HepG2 (cell line): ENCODE results near the gene KIF26B. TPM values are rescaled to one million over a fixed set of nuclear protein-coding genes. Genes with fewer than 3 reads are reported as not detected.

Experiments
- ATAC-seq: fragments of 200-7000 bp; cut with Tn5 transposase; 3 replicates; pipeline ENCODE4 v1.9.1; 2020; ENCODE audit warnings: mild to moderate bottlenecking, moderate library complexity
- BruUV-seq: library from RNA; stranded (reverse); fragments of 400-500 nt; replicated peaks from 2 replicates; lab custom pipeline; 2021; lab: Mats Ljungman, UMichigan
- CTCF ChIA-PET: fragments of 300-600 bp; formaldehyde crosslinking; extraction: SDS; loops from one replicate; lab custom pipeline; 2021; ENCODE audit warnings: low total read pairs, inconsistent platforms, low intra/inter-chr PET ratio; lab: Yijun Ruan, JAX
- POLR2A ChIA-PET: fragments of 350-600 bp; sonication (Branson Sonifier 250); formaldehyde crosslinking; loops from one replicate; lab custom pipeline; 2020; ENCODE audit warnings: antibody characterized with exemption, inconsistent platforms; lab: Yijun Ruan, JAX
- DNase-seq: peaks from one replicate; pipeline ENCODE4 v3.0.0-alpha.2; 2015; ENCODE audit warnings: low spot score
- FAIRE-seq: peaks from 3 replicates; lab custom pipeline; 2011; peaks lifted over from hg19 to GRCh38; lab: Jason Lieb, UNC
- H2AFZ ChIP-seq: one replicate; pipeline ENCODE4 v1.6.1; 2011; ENCODE audit warnings: low read length, inconsistent platforms
- H3K27ac ChIP-seq: fragments of 300-600 bp; 3 replicates; pipeline ENCODE4 v1.8.0; 2011; ENCODE audit warnings: mixed run types, mild to moderate bottlenecking, mixed read lengths, low read length, inconsistent platforms; ENCODE audit not compliant: insufficient read depth; ENCODE audit errors: extremely low read length
- H3K27me3 ChIP-seq, 2 experiments: fragments of 200-600 bp in 1 of 2; 2 replicates in 1 of 2; 3 replicates in 1 of 2; pipeline versions ENCODE4 v1.6.0 to v1.8.0; 2011; ENCODE audit warnings: low read length in 2 of 2, mild to moderate bottlenecking in 2 of 2, moderate library complexity in 2 of 2, inconsistent platforms in 1 of 2; ENCODE audit not compliant: insufficient read depth in 2 of 2, control insufficient read depth in 1 of 2
- H3K36me3 ChIP-seq, 2 experiments: fragments of 200-600 bp in 1 of 2; replicated peaks in 1 of 2; 2 replicates in 1 of 2; 3 replicates in 1 of 2; pipeline versions ENCODE4 v1.5.1 to v1.8.0; 2011; ENCODE audit warnings: low read length in 2 of 2, inconsistent platforms in 1 of 2; ENCODE audit not compliant: insufficient read depth in 2 of 2, control insufficient read depth in 1 of 2
- H3K4me1 ChIP-seq: 2 replicates; pipeline ENCODE4 v1.5.1; 2012; ENCODE audit warnings: low read length, inconsistent platforms; ENCODE audit not compliant: insufficient read depth
- H3K4me2 ChIP-seq: 2 replicates; pipeline ENCODE4 v1.6.0; 2011; ENCODE audit warnings: low read depth, low read length, inconsistent platforms
- H3K4me3 ChIP-seq, 3 experiments: fragments of 200-600 bp in 1 of 3; sonication (generic), shearing (Covaris generic) in 1 of 3; replicated peaks in 1 of 3; 2 replicates each; pipeline ENCODE4 v1.5.1; 2011 to 2016; ENCODE audit warnings: low read length in 3 of 3, inconsistent platforms in 2 of 3, low read depth in 2 of 3, mild to moderate bottlenecking in 2 of 3, control low read depth in 1 of 3, mixed read lengths in 1 of 3; ENCODE audit not compliant: insufficient read depth in 1 of 3
- H3K79me2 ChIP-seq: one replicate; pipeline ENCODE4 v1.6.1; 2011; ENCODE audit warnings: low read length, inconsistent platforms; ENCODE audit not compliant: insufficient read depth
- H3K9ac ChIP-seq: 2 replicates; pipeline ENCODE4 v1.6.0; 2011; ENCODE audit warnings: mild to moderate bottlenecking, low read depth, low read length, inconsistent platforms; ENCODE audit not compliant: insufficient read depth
- H3K9me3 ChIP-seq: 2 replicates; pipeline ENCODE4 v1.5.1; 2012; ENCODE audit warnings: mild to moderate bottlenecking, low read length
- H4K20me1 ChIP-seq: 2 replicates; pipeline ENCODE4 v1.6.0; 2011; ENCODE audit warnings: inconsistent platforms, mild to moderate bottlenecking, low read length, moderate library complexity; ENCODE audit not compliant: insufficient read depth
- GATAD2A ChIP-seq: IDR thresholded peaks from 2 replicates; pipeline ENCODE4 v1.6.1; 2016
- HIVEP1 ChIP-seq: sonication (generic); formaldehyde crosslinking; IDR thresholded peaks from 2 replicates; pipeline ENCODE4 v1.4.0; 2020; ENCODE audit warnings: mild to moderate bottlenecking, missing genetic modification reagents
- KAT7 ChIP-seq: IDR thresholded peaks from 2 replicates; pipeline ENCODE4 v1.6.1; 2018; ENCODE audit warnings: borderline replicate concordance, missing compliant biosample characterization
- KDM1A ChIP-seq: IDR thresholded peaks from 2 replicates; pipeline ENCODE4 v1.6.1; 2016; ENCODE audit warnings: missing compliant biosample characterization
- WIZ ChIP-seq: sonication (generic); formaldehyde crosslinking; IDR thresholded peaks from 2 replicates; pipeline ENCODE4 v1.5.1; 2020; ENCODE audit warnings: mild to moderate bottlenecking, missing genetic modification reagents
- YY1 ChIP-seq: IDR thresholded peaks from 2 replicates; pipeline ENCODE4 v1.6.1; 2011; ENCODE audit warnings: low read length, low read depth, moderate library complexity, mild to moderate bottlenecking; ENCODE audit not compliant: insufficient read depth, insufficient replicate concordance
- ZFY ChIP-seq: sonication (generic); formaldehyde crosslinking; IDR thresholded peaks from 2 replicates; pipeline ENCODE4 v1.4.0; 2020; ENCODE audit warnings: missing genetic modification reagents
- ZNF18 ChIP-seq: sonication (generic); formaldehyde crosslinking; IDR thresholded peaks from 2 replicates; pipeline ENCODE4 v1.8.0; 2022; ENCODE audit warnings: mild to moderate bottlenecking, missing genetic modification reagents; ENCODE audit not compliant: insufficient replicate concordance
- ZSCAN22 ChIP-seq: sonication (generic); formaldehyde crosslinking; IDR thresholded peaks from 2 replicates; pipeline ENCODE4 v1.4.0; 2020; ENCODE audit warnings: mild to moderate bottlenecking, missing genetic modification reagents
- WGBS: methylation state at CpG from one replicate; pipeline ENCODE4 v1.1.6; 2017; ENCODE audit warnings: low lambda C conversion rate; 5-methylcytosine and 5-hydroxymethylcytosine counted together
- in situ Hi-C: cut with HindIII; loops from 2 replicates; pipeline ENCODE4 v1.10.0; 2017; ENCODE audit warnings: low pct_unique_long_range_greater_than_20kb; ENCODE audit not compliant: extremely low pct_ligation_motif_present
- intact Hi-C: fragments of 100-400 bp; cut with micrococcal nuclease; formaldehyde crosslinking; loops from one replicate; pipeline ENCODE4 v1.10.0; 2022; ENCODE audit not compliant: unreplicated experiment
- polyA plus RNA-seq, 8 experiments: library from polyadenylated mRNA; depleted of rRNA in 3 of 8; stranded (reverse) in 7 of 8; unstranded in 1 of 8; fragments of >200 nt; fragmentation: Illumina TruSeq in 4 of 8; extraction: Trizol in 4 of 8; gene quantifications; 2 replicates each; pipeline versions ENCODE4 v1.2.1 to v1.2.3, GENCODE V29; 2011 to 2016; ENCODE audit warnings: low read depth in 4 of 8, missing spikeins in 1 of 8, mixed read lengths in 1 of 8; ENCODE audit not compliant: insufficient read depth in 1 of 8
- total RNA-seq, 5 experiments: library from RNA; depleted of rRNA; stranded (reverse); fragments of >200 nt; fragmentation: Illumina TruSeq; extraction: Trizol; gene quantifications; 2 replicates each; pipeline ENCODE4 v1.2.3, GENCODE V29; 2016; ENCODE audit warnings: low read depth in 1 of 5
- TF ChIP-seq, protein P1 (sequence below): IDR thresholded peaks from 2 replicates; pipeline ENCODE4 v1.6.1; 2018; ENCODE audit warnings: missing genetic modification reagents, mild to moderate bottlenecking, missing compliant biosample characterization

The KIF26B gene
- total and polyA plus RNA-seq, 2 of the 13 experiments (the other 11 are each of a cell fraction or from before 2014, with no cell fraction given) = 0.08 to 0.09 TPM

DNA sequence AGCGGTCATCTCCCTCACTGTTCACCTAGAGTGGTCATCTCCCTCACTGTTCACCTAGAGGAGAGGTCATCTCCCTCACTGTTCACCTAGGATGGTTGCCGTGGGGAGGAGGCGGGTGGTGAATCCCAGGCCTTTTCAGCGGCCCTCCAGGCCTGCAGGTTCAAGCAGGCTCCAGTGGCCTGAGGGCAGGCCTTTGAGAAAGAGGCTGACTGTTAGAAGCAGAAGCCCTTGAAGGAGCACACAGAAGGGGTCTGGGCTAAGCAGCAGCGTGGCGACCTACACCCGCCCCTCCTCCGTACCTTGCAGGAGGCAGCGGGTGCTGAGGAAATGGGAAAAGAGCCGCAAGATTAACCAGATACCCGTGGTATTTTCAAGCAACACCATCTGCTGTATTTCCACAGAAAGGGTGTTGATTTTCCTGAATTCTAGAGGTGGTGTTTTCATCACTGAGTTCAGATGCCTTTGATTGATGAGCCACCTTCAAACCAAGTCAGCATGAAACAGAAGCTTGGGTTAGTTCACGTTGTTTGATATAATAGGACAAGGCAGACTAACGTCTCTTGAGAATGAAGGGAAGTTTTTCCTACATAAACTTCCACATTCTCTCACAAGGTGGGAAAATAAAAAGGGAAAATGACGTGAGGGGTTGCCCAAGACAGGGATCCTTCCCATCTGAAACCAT is 289.5 kb downstream of the KIF26B start:
- no peak overlapping the region for H3K9ac ChIP-seq
- H3K27ac ChIP-seq = no peak overlapping the region
- H3K4me1 ChIP-seq = no peaks in the 10 kb centered on the region
- no peak overlapping the region for H3K4me3 ChIP-seq
- CTCF ChIA-PET = no interaction called here
- H3K36me3 ChIP-seq = no peaks in the 10 kb centered on the region
- no TSS peak for BruUV-seq
- intact Hi-C loops = no loop called here
- no peaks in the 10 kb centered on the region for H3K79me2 ChIP-seq
- no peak for TF ChIP-seq KAT7 (CRISPR knock-in tag)
- no peak for TF ChIP-seq GATAD2A (CRISPR knock-in tag)
- TF ChIP-seq ZFY (CRISPR knock-in tag) = no peak
- TF ChIP-seq ZNF18 (CRISPR knock-in tag) = no peak
- TF ChIP-seq ZSCAN22 (CRISPR knock-in tag) = no peak
- TF ChIP-seq, protein P1, sequence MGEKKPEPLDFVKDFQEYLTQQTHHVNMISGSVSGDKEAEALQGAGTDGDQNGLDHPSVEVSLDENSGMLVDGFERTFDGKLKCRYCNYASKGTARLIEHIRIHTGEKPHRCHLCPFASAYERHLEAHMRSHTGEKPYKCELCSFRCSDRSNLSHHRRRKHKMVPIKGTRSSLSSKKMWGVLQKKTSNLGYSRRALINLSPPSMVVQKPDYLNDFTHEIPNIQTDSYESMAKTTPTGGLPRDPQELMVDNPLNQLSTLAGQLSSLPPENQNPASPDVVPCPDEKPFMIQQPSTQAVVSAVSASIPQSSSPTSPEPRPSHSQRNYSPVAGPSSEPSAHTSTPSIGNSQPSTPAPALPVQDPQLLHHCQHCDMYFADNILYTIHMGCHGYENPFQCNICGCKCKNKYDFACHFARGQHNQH (CRISPR knock-in tag) = no peak
- TF ChIP-seq KDM1A (CRISPR knock-in tag) = no peak
- no peak for TF ChIP-seq WIZ (CRISPR knock-in tag)
- no peak for TF ChIP-seq YY1
- no peak for TF ChIP-seq HIVEP1
- ATAC-seq (no peak), FAIRE-seq (no peak), DNase-seq (no peak)
- H4K20me1 ChIP-seq = no peaks in the 10 kb centered on the region
- no peak overlapping the region for H3K4me2 ChIP-seq
- WGBS = 63% methylated on average over 14 of the region's 14 CpGs
- POLR2A ChIA-PET = no interaction called here
- H3K27me3 ChIP-seq = no peaks in the 10 kb centered on the region; a peak in 1 of 5 replicates
- no peaks in the 10 kb centered on the region for H3K9me3 ChIP-seq
- H2AFZ ChIP-seq = no peak overlapping the region
- in situ Hi-C loops = no loop called here
